HCT116 (cell line): ENCODE data around the gene ZNF488. TPM values are rescaled to one million over a fixed set of nuclear protein-coding genes. Genes with fewer than 3 reads are reported as not detected.

Source experiments
- ATAC-seq: fragments of 200-7000 bp; cut with Tn5 transposase; 2 replicates; pipeline ENCODE4 v1.9.1; 2020; ENCODE audit warnings: mild to moderate bottlenecking, moderate library complexity
- BruUV-seq: library from RNA; stranded (reverse); fragments of 400-500 nt; replicated peaks from 2 replicates; lab custom pipeline; 2021; lab: Mats Ljungman, UMichigan
- CTCF ChIA-PET: fragments of 300-600 bp; sonication (Branson Sonifier 250); formaldehyde crosslinking; loops from one replicate; lab custom pipeline; 2021; ENCODE audit warnings: antibody characterized with exemption; lab: Charles Lee
- POLR2A ChIA-PET: fragments of 300-600, 350-600 bp; sonication (Branson Sonifier 250); formaldehyde crosslinking; loops from one replicate; lab custom pipeline; 2021; ENCODE audit warnings: antibody characterized with exemption; lab: Charles Lee
- RAD21 ChIA-PET, 2 experiments: fragments of 300-600 bp; sonication (Branson Sonifier 250); formaldehyde crosslinking; loops; one replicate each; lab custom pipeline; 2023; ENCODE audit warnings: low total read pairs in 2 of 2; ENCODE audit not compliant: uncharacterized antibody in 2 of 2, unreplicated experiment in 2 of 2, low non-redundant PET in 1 of 2; lab: Charles Lee
- DNase-seq: peaks from one replicate; pipeline ENCODE4 v3.0.0-alpha.2; 2010; ENCODE audit warnings: low read depth, low spot score
- H2AFZ ChIP-seq: fragments of 200-600 bp; shearing (Covaris generic), sonication (generic); 2 replicates; pipeline ENCODE4 v1.6.1; 2017; ENCODE audit warnings: low read depth, mixed run types, mixed read lengths, antibody characterized with exemption, low read length; ENCODE audit not compliant: poor library complexity, severe bottlenecking
- H3K27ac ChIP-seq: 2 replicates; pipeline ENCODE4 v1.5.1; 2012; ENCODE audit warnings: low read depth, low read length
- H3K27me3 ChIP-seq: fragments of 200-600 bp; sonication (generic); 2 replicates; pipeline ENCODE4 v1.6.1; 2016; ENCODE audit warnings: mixed run types, low read length, mixed read lengths; ENCODE audit not compliant: insufficient read depth
- H3K36me3 ChIP-seq, 2 experiments: fragments of 200-500 bp in 1 of 2; fragments of 200-600 bp in 1 of 2; sonication (Bioruptor generic) in 1 of 2; sonication (generic) in 1 of 2; 2 replicates each; pipeline versions ENCODE4 v1.5.1 to v1.6.1; 2014 to 2016; ENCODE audit warnings: low read length in 2 of 2, inconsistent platforms in 1 of 2, mixed read lengths in 1 of 2, mixed run types in 1 of 2; ENCODE audit not compliant: insufficient read depth in 2 of 2, control insufficient read depth in 1 of 2
- H3K4me1 ChIP-seq, 2 experiments: fragments of 200-600 bp in 1 of 2; sonication (generic) in 1 of 2; 2 replicates each; pipeline versions ENCODE4 v1.5.1 to v1.6.1; 2012 to 2017; ENCODE audit warnings: low read length in 2 of 2, inconsistent platforms in 1 of 2, mild to moderate bottlenecking in 1 of 2, mixed read lengths in 1 of 2, mixed run types in 1 of 2, moderate library complexity in 1 of 2; ENCODE audit not compliant: insufficient read depth in 2 of 2, control insufficient read depth in 1 of 2
- H3K4me2 ChIP-seq: fragments of 200-600 bp; sonication (generic); 2 replicates; pipeline ENCODE4 v1.6.1; 2017; ENCODE audit warnings: mixed run types, low read length, mixed read lengths
- H3K4me3 ChIP-seq, 2 experiments: fragments of 200-600 bp in 1 of 2; sonication (generic) in 1 of 2; replicated peaks in 1 of 2; 2 replicates each; pipeline ENCODE4 v1.5.1; 2011 to 2016; ENCODE audit warnings: low read length in 2 of 2, control low read depth in 1 of 2, low read depth in 1 of 2, mild to moderate bottlenecking in 1 of 2, mixed read lengths in 1 of 2, mixed run types in 1 of 2
- H3K79me2 ChIP-seq: fragments of 200-600 bp; sonication (generic); 2 replicates; pipeline ENCODE4 v1.6.1; 2017; ENCODE audit warnings: mild to moderate bottlenecking, mixed run types, low read length, moderate library complexity, mixed read lengths; ENCODE audit not compliant: insufficient read depth
- H3K9ac ChIP-seq: fragments of 200-600 bp; sonication (generic); 2 replicates; pipeline ENCODE4 v1.6.1; 2016; ENCODE audit warnings: low read length, mixed read lengths
- H3K9me2 ChIP-seq: fragments of 200-600 bp; sonication (generic), shearing (Covaris generic); 2 replicates; pipeline ENCODE4 v1.6.1; 2017; ENCODE audit warnings: mixed run types, mild to moderate bottlenecking, moderate library complexity; ENCODE audit not compliant: insufficient read depth
- H3K9me3 ChIP-seq, 2 experiments: fragments of 200-500 bp in 1 of 2; fragments of 200-600 bp in 1 of 2; sonication (Bioruptor generic) in 1 of 2; sonication (generic) in 1 of 2; 2 replicates each; pipeline ENCODE4 v1.6.1; 2014 to 2017; ENCODE audit warnings: low read length in 2 of 2, mixed read lengths in 2 of 2, inconsistent platforms in 1 of 2, low read depth in 1 of 2, mild to moderate bottlenecking in 1 of 2, mixed run types in 1 of 2, moderate library complexity in 1 of 2; ENCODE audit not compliant: control insufficient read depth in 1 of 2, insufficient read depth in 1 of 2
- H4K20me1 ChIP-seq: fragments of 200-600 bp; sonication (generic), shearing (Covaris generic); 2 replicates; pipeline ENCODE4 v1.6.1; 2017; ENCODE audit warnings: mixed run types, mild to moderate bottlenecking, moderate library complexity; ENCODE audit not compliant: insufficient read depth
- ATF3 ChIP-seq: IDR thresholded peaks from 2 replicates; pipeline ENCODE4 v1.6.1; 2012
- CBX3 ChIP-seq: IDR thresholded peaks from 2 replicates; pipeline ENCODE4 v1.6.1; 2012; ENCODE audit warnings: low read depth
- CEBPB ChIP-seq: IDR thresholded peaks from 2 replicates; pipeline ENCODE4 v1.6.1; 2012; ENCODE audit warnings: low read depth
- CTCF ChIP-seq, 3 experiments: fragments of 200-600 bp in 1 of 3; sonication (generic) in 1 of 3; IDR thresholded peaks in 2 of 3; conservative IDR thresholded peaks in 1 of 3; 2 replicates each; pipeline ENCODE4 v1.5.1; 2012 to 2017; ENCODE audit warnings: low read depth in 2 of 3, low read length in 2 of 3, antibody characterized with exemption in 1 of 3, borderline replicate concordance in 1 of 3, control low read depth in 1 of 3, mild to moderate bottlenecking in 1 of 3, mixed read lengths in 1 of 3, mixed run types in 1 of 3, moderate library complexity in 1 of 3; ENCODE audit not compliant: insufficient read depth in 1 of 3
- EGR1 ChIP-seq: IDR thresholded peaks from 2 replicates; pipeline ENCODE4 v1.6.1; 2012; ENCODE audit warnings: low read depth
- EZH2 ChIP-seq: fragments of 200-600 bp; sonication (generic); IDR thresholded peaks from 2 replicates; pipeline ENCODE4 v1.6.1; 2017; ENCODE audit warnings: antibody characterized with exemption, mixed run types
- EZH2phosphoT487 ChIP-seq: fragments of 200-600 bp; IDR thresholded peaks from 2 replicates; pipeline ENCODE4 v1.6.1; 2018; ENCODE audit warnings: antibody characterized with exemption, borderline replicate concordance
- FOSL1 ChIP-seq: IDR thresholded peaks from 2 replicates; pipeline ENCODE4 v1.6.1; 2012; ENCODE audit warnings: low read depth
- JUND ChIP-seq: IDR thresholded peaks from 2 replicates; pipeline ENCODE4 v1.6.1; 2012
- MAX ChIP-seq: IDR thresholded peaks from 2 replicates; pipeline ENCODE4 v1.6.1; 2012
- POLR2A ChIP-seq: IDR thresholded peaks from 2 replicates; pipeline ENCODE4 v1.7.0; 2011; ENCODE audit warnings: borderline replicate concordance; ENCODE audit not compliant: insufficient read depth, insufficient read length; ENCODE audit errors: extremely low read depth
- RAD21 ChIP-seq: IDR thresholded peaks from 2 replicates; pipeline ENCODE4 v1.6.1; 2012; ENCODE audit warnings: low read depth, mild to moderate bottlenecking
- SIN3A ChIP-seq: IDR thresholded peaks from 2 replicates; pipeline ENCODE4 v1.6.1; 2012; ENCODE audit warnings: low read depth
- SRF ChIP-seq: IDR thresholded peaks from 2 replicates; pipeline ENCODE4 v1.6.1; 2012; ENCODE audit warnings: low read depth
- TCF7L2 ChIP-seq: IDR thresholded peaks from 2 replicates; pipeline ENCODE4 v1.7.0; 2011; ENCODE audit warnings: borderline replicate concordance, inconsistent platforms; ENCODE audit not compliant: insufficient read depth, insufficient read length; ENCODE audit errors: extremely low read depth
- ZBTB33 ChIP-seq: IDR thresholded peaks from 2 replicates; pipeline ENCODE4 v1.6.1; 2011; ENCODE audit warnings: mild to moderate bottlenecking, low read length, moderate library complexity; ENCODE audit not compliant: insufficient replicate concordance; ENCODE audit errors: extremely low read depth
- ZNF274 ChIP-seq: fragments of 200-500 bp; sonication (Bioruptor generic); IDR thresholded peaks from 2 replicates; pipeline ENCODE4 v1.6.1; 2014; ENCODE audit warnings: mild to moderate bottlenecking, low read depth, low read length, inconsistent platforms
- intact Hi-C: fragments of 100-400 bp; cut with micrococcal nuclease; formaldehyde crosslinking; loops from 2 replicates; pipeline ENCODE4 v1.10.0; 2022
- total RNA-seq: library from RNA; stranded (reverse); gene quantifications from one replicate; pipeline ENCODE4 v1.2.1, GENCODE V29; 2021; ENCODE audit not compliant: unreplicated experiment

ZNF488 gene
- total RNA-seq, 1 experiment from 2014 or later, result 3.9 TPM

- Histone ChIP-seq H3K4me3 (no peak overlapping the region), H3K9ac (no peak overlapping the region), H3K9me3 (no peaks in the 10 kb centered on the region), H2AFZ (no peak overlapping the region), H3K27ac (no peak overlapping the region), H3K27me3 (0 out of 2 replicates have a peak, but pooled peaks cover 4% of the 10 kb centered on the region), H4K20me1 (no peaks in the 10 kb centered on the region), H3K79me2 (no peaks in the 10 kb centered on the region), H3K4me2 (no peak overlapping the region), H3K36me3 (no peaks in the 10 kb centered on the region), H3K4me1 (no peaks in the 10 kb centered on the region), H3K9me2 (no peaks in the 10 kb centered on the region)
- RAD21 ChIA-PET, result no interaction called here
- ATAC-seq (no peak), DNase-seq (no peak)
- CTCF ChIA-PET, result interaction anchor here (0.9 to 2.3 kb wide), 2 partner anchors 291 to 343 kb away, joined by 3 to 39 read pairs; no protein-coding TSS in a partner anchor
- POLR2A ChIA-PET, result no interaction called here
- intact Hi-C loops, result no loop called here
- BruUV-seq, result no TSS peak
- TF ChIP-seq MAX, result no peak
- no peak for TF ChIP-seq CEBPB
- TF ChIP-seq SIN3A, result no peak
- no peak for TF ChIP-seq SRF
- TF ChIP-seq CBX3, result no peak
- TF ChIP-seq EGR1, result no peak
- TF ChIP-seq POLR2A, result no peak
- no peak for TF ChIP-seq FOSL1
- no peak; the same call in 1 of the 2 replicates for TF ChIP-seq RAD21
Measured at GRCh38 chr10:47339186-47339735, 44.8 kb downstream of the ZNF488 start.

GRCh38 chr10:47337310-47337709, 46.8 kb downstream of the ZNF488 start:
- no peak overlapping the region for H3K9ac ChIP-seq
- BruUV-seq, result no TSS peak
- peaks cover 0 to under 1% of the 10 kb centered on the region in 2 experiments; a peak in 1 of 4 replicates for H3K4me1 ChIP-seq
- H3K9me2 ChIP-seq, result no peaks in the 10 kb centered on the region
- CTCF ChIA-PET, result interaction anchor here (0.8 kb wide), 1 partner anchor 313 kb away, joined by 4 read pairs; no protein-coding TSS in a partner anchor
- DNase-seq (no peak), ATAC-seq (no peak)
- H3K27me3 ChIP-seq, result 0 out of 2 replicates have a peak, but pooled peaks cover 9% of the 10 kb centered on the region
- no peak overlapping the region for H2AFZ ChIP-seq
- no peaks in the 10 kb centered on the region for H4K20me1 ChIP-seq
- POLR2A ChIA-PET, result no interaction called here
- H3K79me2 ChIP-seq, result no peaks in the 10 kb centered on the region
- no peaks in the 10 kb centered on the region for H3K36me3 ChIP-seq
- H3K4me2 ChIP-seq, result no peak overlapping the region
- no peak overlapping the region for H3K27ac ChIP-seq
- RAD21 ChIA-PET, result no interaction called here
- no peak overlapping the region for H3K4me3 ChIP-seq
- intact Hi-C loops, result no loop called here
- H3K9me3 ChIP-seq, result no peaks in the 10 kb centered on the region
- no peak for TF ChIP-seq FOSL1
- TF ChIP-seq SRF, result no peak
- TF ChIP-seq TCF7L2, result no peak
- no peak for TF ChIP-seq ZBTB33
- TF ChIP-seq ATF3, result no peak
- TF ChIP-seq ZNF274, result no peak
- no peak for TF ChIP-seq SIN3A
- TF ChIP-seq CEBPB, result no peak
- TF ChIP-seq CTCF (IDR thresholded peaks at IDR 0.05 in 2 of 3, conservative IDR thresholded peaks at IDR 0.05 in 1 of 3; ENCODE audit: borderline replicate concordance in 1 of 3, insufficient read depth in 1 of 3, low read depth in 2 of 3, low read length in 2 of 3), result no peak
- no peak for TF ChIP-seq EGR1
- TF ChIP-seq EZH2phosphoT487, result no peak
- TF ChIP-seq EZH2, result no peak
- no peak for TF ChIP-seq JUND
